Measurements from ENCODE around the gene ACER3.

DNA sequence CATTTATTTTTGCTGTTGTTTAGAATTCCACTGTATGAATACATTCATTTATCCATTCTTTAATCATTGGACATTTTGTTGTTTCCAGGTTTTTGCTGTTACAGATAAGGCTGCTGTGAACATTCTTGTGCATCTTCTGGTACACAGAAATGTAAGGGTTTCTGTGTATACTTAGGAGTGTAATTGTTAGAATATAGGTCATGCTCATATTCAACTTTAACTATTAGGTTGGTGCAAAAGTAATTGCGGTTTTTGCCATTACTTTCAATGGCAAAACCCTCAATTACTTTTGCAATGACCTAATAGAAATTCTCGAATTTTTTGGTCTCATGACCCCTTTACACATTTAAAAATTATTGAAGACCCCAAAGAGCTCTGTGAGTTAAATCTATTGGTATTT lies 17.3 kb downstream of the ACER3 start:
- TF ChIP-seq CTCF (IDR thresholded peaks at IDR 0.05): no peak
- TF ChIP-seq POLR2A (IDR thresholded peaks at IDR 0.05): no peak

Data from heart left ventricle (tissue), 13 donors.